Subcutaneous adipose tissue (tissue), 4 donors: ENCODE measurements around the gene NFATC2. TPM values are rescaled to one million over a fixed set of nuclear protein-coding genes. Genes with fewer than 3 reads are reported as not detected.

Experiments used
- total RNA-seq, 4 donors: library from RNA; depleted of rRNA; stranded (reverse); fragments of >200 nt; gene quantifications; one replicate each; pipeline ENCODE4 v1.1.0, GENCODE V29; 2016
- TF ChIP-seq, protein P1 (sequence below): fragments of 450-650 bp; IDR thresholded peaks from one replicate; pipeline ENCODE4 v1.5.1; 2016; ENCODE audit warnings: low read depth, mild to moderate bottlenecking, control low read depth, antibody characterized with exemption, moderate library complexity

NFATC2 gene
- 1 to 10 TPM; 2.3 to 7.5 (median 5.8) TPM for total RNA-seq

DNA sequence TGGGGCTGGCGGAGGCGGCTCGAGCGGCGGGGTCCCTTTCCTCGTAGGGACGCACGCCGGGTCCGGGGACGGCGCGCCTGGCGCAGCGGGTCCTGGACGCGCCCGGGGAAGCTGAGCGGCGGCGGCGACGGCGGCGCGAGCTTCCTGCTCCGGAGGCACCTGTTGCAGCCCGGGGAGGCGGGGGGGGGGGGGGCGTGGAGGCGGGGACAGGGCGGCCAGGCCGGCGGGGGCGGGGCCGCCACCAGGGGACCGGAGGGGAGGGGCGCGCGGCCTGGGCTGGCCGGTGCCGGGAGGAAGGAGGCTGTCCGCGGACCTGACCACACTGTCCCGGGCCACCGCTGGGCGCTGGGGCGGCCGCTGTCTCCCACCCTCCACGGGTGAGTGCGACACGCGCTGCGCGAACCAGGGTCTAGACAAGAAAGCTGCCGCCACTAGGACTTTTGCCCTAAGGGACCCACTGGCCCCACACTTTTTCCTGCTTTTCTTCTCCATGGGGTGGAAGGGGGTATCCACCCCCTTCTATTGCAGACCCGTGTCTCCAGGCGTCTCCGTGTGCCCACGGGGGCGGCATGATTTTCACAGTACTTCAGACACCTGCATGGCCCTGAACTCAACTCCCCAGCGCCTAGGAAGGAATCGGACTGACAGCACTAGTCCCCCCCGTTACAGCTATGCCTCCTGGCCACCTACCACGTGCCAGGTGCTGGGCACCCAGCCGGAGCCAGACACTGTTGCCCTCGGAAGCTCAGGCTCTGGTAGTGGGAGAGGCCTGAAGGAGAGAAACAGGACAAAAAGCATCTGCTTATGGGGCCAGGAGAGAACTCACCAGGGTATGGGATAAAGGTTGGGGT lies at the start of gene NFATC2:
NFATC2 (minus strand) TSS at position 149 of the 851 bp plus-strand sequence. CDS start 220 bp downstream, outside the sequence.
- TF ChIP-seq, protein P1, sequence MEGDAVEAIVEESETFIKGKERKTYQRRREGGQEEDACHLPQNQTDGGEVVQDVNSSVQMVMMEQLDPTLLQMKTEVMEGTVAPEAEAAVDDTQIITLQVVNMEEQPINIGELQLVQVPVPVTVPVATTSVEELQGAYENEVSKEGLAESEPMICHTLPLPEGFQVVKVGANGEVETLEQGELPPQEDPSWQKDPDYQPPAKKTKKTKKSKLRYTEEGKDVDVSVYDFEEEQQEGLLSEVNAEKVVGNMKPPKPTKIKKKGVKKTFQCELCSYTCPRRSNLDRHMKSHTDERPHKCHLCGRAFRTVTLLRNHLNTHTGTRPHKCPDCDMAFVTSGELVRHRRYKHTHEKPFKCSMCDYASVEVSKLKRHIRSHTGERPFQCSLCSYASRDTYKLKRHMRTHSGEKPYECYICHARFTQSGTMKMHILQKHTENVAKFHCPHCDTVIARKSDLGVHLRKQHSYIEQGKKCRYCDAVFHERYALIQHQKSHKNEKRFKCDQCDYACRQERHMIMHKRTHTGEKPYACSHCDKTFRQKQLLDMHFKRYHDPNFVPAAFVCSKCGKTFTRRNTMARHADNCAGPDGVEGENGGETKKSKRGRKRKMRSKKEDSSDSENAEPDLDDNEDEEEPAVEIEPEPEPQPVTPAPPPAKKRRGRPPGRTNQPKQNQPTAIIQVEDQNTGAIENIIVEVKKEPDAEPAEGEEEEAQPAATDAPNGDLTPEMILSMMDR, result no peak

DNA sequence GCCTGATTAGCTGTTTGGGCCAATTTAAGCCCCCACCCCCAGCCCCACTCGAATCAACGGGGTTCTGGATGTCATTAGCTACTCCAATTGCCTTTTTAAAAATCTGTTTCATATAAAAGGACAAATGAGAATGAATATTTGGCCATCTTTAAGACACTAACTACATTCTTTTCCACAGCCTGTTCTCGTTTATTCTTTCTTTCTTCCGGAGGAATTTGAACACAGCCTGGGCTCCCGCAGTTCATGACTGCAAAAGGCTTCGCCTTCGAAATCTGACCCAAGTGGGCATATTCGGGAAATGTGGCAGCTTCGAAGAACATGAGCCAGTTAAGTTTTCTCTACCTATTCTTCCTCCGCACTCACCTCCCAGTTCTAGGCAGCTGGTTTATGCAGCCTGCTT lies 49.4 kb upstream of the NFATC2 start:
- TF ChIP-seq, protein P1, result no peak

DNA sequence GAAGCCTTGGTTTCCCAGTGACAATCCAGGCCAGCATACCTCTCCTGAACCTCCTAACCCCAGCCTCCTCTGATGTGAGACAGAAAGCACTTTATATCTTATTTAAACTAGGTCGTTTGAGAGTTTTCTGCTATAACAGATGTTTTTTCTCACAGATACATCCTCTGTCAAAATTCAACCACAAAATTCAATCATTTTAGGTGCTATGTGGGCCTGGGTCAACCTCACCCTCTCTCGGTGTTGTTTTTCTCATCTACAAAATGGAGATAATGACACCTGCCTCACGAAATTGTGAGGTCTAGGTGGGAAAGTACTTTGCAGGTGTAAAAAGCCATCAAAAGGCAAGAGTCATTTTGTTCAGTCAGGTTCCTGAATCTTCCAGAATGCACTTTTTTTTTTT lies 46.2 kb upstream of the NFATC2 start:
- TF ChIP-seq, protein P1, result no peak

DNA sequence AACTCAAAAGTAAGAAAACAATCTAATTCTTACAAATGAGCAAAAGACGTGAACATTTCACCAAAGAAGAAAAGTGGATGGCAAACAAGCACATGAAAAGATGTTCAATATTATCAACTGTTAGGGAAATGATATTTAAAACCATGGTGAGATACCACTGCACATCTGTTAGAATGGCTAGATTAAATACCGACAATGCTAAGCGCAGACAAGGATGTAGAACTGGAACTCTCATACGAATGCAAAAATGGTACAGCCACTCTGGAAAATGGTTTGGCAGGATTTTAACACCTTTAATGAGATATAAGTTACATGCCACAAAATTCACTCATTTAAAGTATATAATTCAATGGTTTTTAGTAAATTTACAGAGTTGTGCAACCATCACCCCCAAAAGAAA lies 44.6 kb upstream of the NFATC2 start:
- TF ChIP-seq, protein P1, result no peak

- TF ChIP-seq, protein P1, result no peak
Observed at GRCh38 chr20:51586005-51586440, 43.5 kb upstream of the NFATC2 start.

DNA sequence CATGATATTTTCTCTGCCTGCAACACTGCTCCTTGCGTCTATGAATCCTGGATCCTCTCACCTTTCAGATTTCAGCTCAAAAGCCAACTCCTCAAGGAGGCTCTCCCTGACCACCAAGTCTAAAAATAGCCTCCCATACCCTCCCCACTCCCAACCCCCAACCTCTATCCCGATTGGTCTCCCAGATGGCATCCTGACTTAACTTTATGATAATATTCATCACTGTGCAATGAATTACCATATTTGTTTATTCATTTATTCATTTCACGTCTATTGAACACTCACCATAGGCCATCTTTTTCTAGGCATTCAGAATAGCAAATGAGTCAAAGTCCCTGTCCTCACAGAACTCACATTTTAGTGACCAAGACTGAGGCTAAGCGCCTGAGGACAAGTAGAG lies 42.6 kb upstream of the NFATC2 start:
- TF ChIP-seq, protein P1, result no peak

GRCh38 chr20:51584737-51585136 lies 42.2 kb upstream of the NFATC2 start:
- TF ChIP-seq, protein P1, result no peak
